GM23338 (cell line): ENCODE results near the gene SPATA45. TPM values are rescaled to one million over a fixed set of nuclear protein-coding genes. Genes with fewer than 3 reads are reported as not detected.

ENCODE experiments used
- ATAC-seq: fragments of 200-7000 bp; cut with Tn5 transposase; 3 replicates; pipeline ENCODE4 v1.9.1; 2020
- DNase-seq: peaks from one replicate; pipeline ENCODE4 v3.0.0-alpha.2; 2015; ENCODE audit warnings: low spot score
- H2AFZ ChIP-seq: fragments of 200-600 bp; sonication (generic); 2 replicates; pipeline ENCODE4 v1.8.0; 2016; ENCODE audit warnings: antibody characterized with exemption, mild to moderate bottlenecking, moderate library complexity
- H3F3A ChIP-seq: fragments of 200-600 bp; sonication (generic); replicated peaks from 2 replicates; pipeline ENCODE4 v1.8.0; 2017; ENCODE audit warnings: antibody characterized with exemption, mixed run types, low read depth
- H3K27ac ChIP-seq: fragments of 200-600 bp; sonication (generic); 2 replicates; pipeline ENCODE4 v1.6.1; 2016; ENCODE audit warnings: low read depth
- H3K27me3 ChIP-seq: fragments of 200-600 bp; sonication (generic); 2 replicates; pipeline ENCODE4 v1.8.0; 2016; ENCODE audit warnings: mild to moderate bottlenecking, mixed run types, moderate library complexity; ENCODE audit not compliant: insufficient read depth
- H3K36me3 ChIP-seq: fragments of 200-600 bp; sonication (generic); 2 replicates; pipeline ENCODE4 v1.8.0; 2016; ENCODE audit warnings: mild to moderate bottlenecking; ENCODE audit not compliant: insufficient read depth
- H3K4me1 ChIP-seq: fragments of 200-600 bp; sonication (generic); 2 replicates; pipeline ENCODE4 v1.8.0; 2016; ENCODE audit warnings: mild to moderate bottlenecking, moderate library complexity; ENCODE audit not compliant: insufficient read depth
- H3K4me2 ChIP-seq: fragments of 200-600 bp; sonication (generic); 2 replicates; pipeline ENCODE4 v1.7.1; 2017; ENCODE audit warnings: mixed run types
- H3K4me3 ChIP-seq: fragments of 200-600 bp; sonication (generic); 2 replicates; pipeline ENCODE4 v1.6.1; 2016; ENCODE audit warnings: mixed run types
- H3K79me2 ChIP-seq: fragments of 200-600 bp; sonication (generic); replicated peaks from 2 replicates; pipeline ENCODE4 v1.8.0; 2017; ENCODE audit warnings: mild to moderate bottlenecking; ENCODE audit not compliant: insufficient read depth
- H3K9me2 ChIP-seq: fragments of 200-600 bp; sonication (generic); 2 replicates; pipeline ENCODE4 v1.8.0; 2017; ENCODE audit not compliant: insufficient read depth
- H4K20me1 ChIP-seq: fragments of 200-600 bp; sonication (generic); replicated peaks from 2 replicates; pipeline ENCODE4 v1.8.0; 2017; ENCODE audit warnings: mild to moderate bottlenecking; ENCODE audit not compliant: insufficient read depth
- H3K27ac Mint-ChIP-seq: 2 replicates; pipeline ENCODE4 v1.8.0; 2020; ENCODE audit warnings: inconsistent platforms, mild to moderate bottlenecking, moderate library complexity, mixed read lengths
- H3K27me3 Mint-ChIP-seq: 3 replicates; pipeline ENCODE4 v1.8.0; 2022; ENCODE audit warnings: low read depth, mild to moderate bottlenecking, moderate library complexity, mixed read lengths, inconsistent platforms; ENCODE audit not compliant: insufficient read depth, poor library complexity
- H3K36me3 Mint-ChIP-seq: 3 replicates; pipeline ENCODE4 v1.8.0; 2021; ENCODE audit warnings: low read depth, mild to moderate bottlenecking, inconsistent platforms, moderate library complexity, mixed read lengths
- H3K4me1 Mint-ChIP-seq: 3 replicates; pipeline ENCODE4 v1.8.0; 2020; ENCODE audit warnings: mild to moderate bottlenecking, inconsistent platforms, mixed read lengths
- H3K4me3 Mint-ChIP-seq: 3 replicates; pipeline ENCODE4 v1.8.0; 2021; ENCODE audit warnings: moderate library complexity, mild to moderate bottlenecking, inconsistent platforms, mixed read lengths
- H3K9me3 Mint-ChIP-seq: 3 replicates; pipeline ENCODE4 v1.8.0; 2020; ENCODE audit warnings: moderate library complexity, mild to moderate bottlenecking, inconsistent platforms, mixed read lengths
- CREB1 ChIP-seq: fragments of 250-450 bp; sonication (Bioruptor Pico); IDR thresholded peaks from 2 replicates; pipeline ENCODE4 v1.5.0; 2020; ENCODE audit warnings: low read depth, mild to moderate bottlenecking, moderate library complexity
- EZH2 ChIP-seq: fragments of 200-600 bp; sonication (generic); IDR thresholded peaks from one replicate; pipeline ENCODE4 v1.8.0; 2017; ENCODE audit warnings: antibody characterized with exemption, mild to moderate bottlenecking, low read depth; ENCODE audit not compliant: unreplicated experiment
- EZH2phosphoT487 ChIP-seq: fragments of 200-600 bp; sonication (generic); IDR thresholded peaks from one replicate; pipeline ENCODE4 v1.8.1; 2018; ENCODE audit warnings: antibody characterized with exemption; ENCODE audit not compliant: unreplicated experiment
- JUNB ChIP-seq: IDR thresholded peaks from one replicate; pipeline ENCODE4 v1.6.1; 2016; ENCODE audit warnings: antibody characterized with exemption; ENCODE audit not compliant: unreplicated experiment
- NANOG ChIP-seq: IDR thresholded peaks from 2 replicates; pipeline ENCODE4 v1.6.1; 2016; ENCODE audit warnings: antibody characterized with exemption, borderline replicate concordance
- STAT1 ChIP-seq: IDR thresholded peaks from one replicate; pipeline ENCODE4 v1.6.1; 2016; ENCODE audit warnings: antibody characterized with exemption; ENCODE audit not compliant: unreplicated experiment
- ZNF114 ChIP-seq: fragments of 250-450 bp; sonication (Bioruptor Pico); IDR thresholded peaks from 2 replicates; pipeline ENCODE4 v1.5.0; 2020; ENCODE audit warnings: mild to moderate bottlenecking, moderate library complexity
- ZNF331 ChIP-seq: fragments of 250-450 bp; sonication (Bioruptor Pico); IDR thresholded peaks from 2 replicates; pipeline ENCODE4 v1.5.0; 2020; ENCODE audit warnings: low read depth, mild to moderate bottlenecking, moderate library complexity
- polyA plus RNA-seq: library from polyadenylated mRNA; unstranded; fragments of >200 nt; fragmentation: Nextera tagmentation; extraction: Ambion mirVana; gene quantifications from 2 replicates; pipeline ENCODE4 v1.2.1, GENCODE V29; 2016
- total RNA-seq: library from RNA; depleted of rRNA; stranded (reverse); fragments of >200 nt; shearing (Covaris generic); gene quantifications from 2 replicates; pipeline ENCODE4 v1.2.3, GENCODE V29; 2014
- TF ChIP-seq, protein P1 (sequence below): IDR thresholded peaks from one replicate; pipeline ENCODE4 v1.6.1; 2018; ENCODE audit warnings: antibody characterized with exemption; ENCODE audit not compliant: unreplicated experiment
- TF ChIP-seq, protein P2 (sequence below): IDR thresholded peaks from 2 replicates; pipeline ENCODE4 v1.6.1; 2016; ENCODE audit warnings: antibody characterized with exemption
- TF ChIP-seq, protein P3 (sequence below), 2 experiments: fragments of 200-600 bp in 1 of 2; sonication (generic) in 1 of 2; conservative IDR thresholded peaks; 2 replicates each; pipeline versions ENCODE4 v1.5.1 to v1.6.1; 2016 to 2017; ENCODE audit warnings: antibody characterized with exemption in 2 of 2, low read depth in 2 of 2, mild to moderate bottlenecking in 2 of 2, moderate library complexity in 1 of 2

Gene SPATA45
- total and polyA plus RNA-seq, 2 experiments from 2014 or later, result not detected

DNA sequence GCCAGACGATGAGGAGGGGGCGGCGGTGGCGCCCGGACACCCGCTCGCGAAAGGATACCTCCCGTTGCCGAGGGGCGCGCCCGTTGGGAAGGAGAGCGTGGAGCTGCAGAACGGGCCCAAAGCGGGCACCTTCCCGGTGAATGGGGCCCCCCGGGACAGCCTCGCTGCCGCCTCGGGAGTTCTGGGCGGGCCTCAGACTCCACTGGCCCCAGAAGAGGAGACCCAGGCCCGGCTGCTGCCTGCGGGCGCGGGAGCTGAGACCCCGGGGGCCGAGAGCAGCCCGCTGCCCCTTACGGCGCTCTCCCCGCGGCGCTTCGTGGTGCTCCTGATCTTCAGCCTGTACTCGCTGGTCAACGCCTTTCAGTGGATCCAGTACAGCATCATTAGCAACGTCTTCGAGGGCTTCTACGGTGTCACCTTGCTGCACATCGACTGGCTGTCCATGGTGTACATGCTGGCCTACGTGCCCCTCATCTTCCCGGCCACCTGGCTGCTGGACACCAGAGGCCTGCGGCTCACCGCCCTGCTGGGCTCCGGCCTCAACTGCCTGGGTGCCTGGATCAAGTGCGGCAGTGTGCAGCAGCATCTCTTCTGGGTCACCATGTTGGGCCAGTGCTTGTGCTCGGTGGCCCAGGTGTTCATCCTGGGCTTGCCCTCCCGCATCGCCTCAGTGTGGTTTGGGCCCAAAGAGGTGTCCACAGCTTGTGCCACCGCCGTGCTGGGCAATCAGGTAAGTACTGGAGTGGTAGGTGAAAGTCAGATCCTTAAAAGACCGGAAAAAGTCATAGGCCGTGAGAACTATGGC, 11.2 kb upstream of the SPATA45 start (continued):
- TF ChIP-seq, protein P1, sequence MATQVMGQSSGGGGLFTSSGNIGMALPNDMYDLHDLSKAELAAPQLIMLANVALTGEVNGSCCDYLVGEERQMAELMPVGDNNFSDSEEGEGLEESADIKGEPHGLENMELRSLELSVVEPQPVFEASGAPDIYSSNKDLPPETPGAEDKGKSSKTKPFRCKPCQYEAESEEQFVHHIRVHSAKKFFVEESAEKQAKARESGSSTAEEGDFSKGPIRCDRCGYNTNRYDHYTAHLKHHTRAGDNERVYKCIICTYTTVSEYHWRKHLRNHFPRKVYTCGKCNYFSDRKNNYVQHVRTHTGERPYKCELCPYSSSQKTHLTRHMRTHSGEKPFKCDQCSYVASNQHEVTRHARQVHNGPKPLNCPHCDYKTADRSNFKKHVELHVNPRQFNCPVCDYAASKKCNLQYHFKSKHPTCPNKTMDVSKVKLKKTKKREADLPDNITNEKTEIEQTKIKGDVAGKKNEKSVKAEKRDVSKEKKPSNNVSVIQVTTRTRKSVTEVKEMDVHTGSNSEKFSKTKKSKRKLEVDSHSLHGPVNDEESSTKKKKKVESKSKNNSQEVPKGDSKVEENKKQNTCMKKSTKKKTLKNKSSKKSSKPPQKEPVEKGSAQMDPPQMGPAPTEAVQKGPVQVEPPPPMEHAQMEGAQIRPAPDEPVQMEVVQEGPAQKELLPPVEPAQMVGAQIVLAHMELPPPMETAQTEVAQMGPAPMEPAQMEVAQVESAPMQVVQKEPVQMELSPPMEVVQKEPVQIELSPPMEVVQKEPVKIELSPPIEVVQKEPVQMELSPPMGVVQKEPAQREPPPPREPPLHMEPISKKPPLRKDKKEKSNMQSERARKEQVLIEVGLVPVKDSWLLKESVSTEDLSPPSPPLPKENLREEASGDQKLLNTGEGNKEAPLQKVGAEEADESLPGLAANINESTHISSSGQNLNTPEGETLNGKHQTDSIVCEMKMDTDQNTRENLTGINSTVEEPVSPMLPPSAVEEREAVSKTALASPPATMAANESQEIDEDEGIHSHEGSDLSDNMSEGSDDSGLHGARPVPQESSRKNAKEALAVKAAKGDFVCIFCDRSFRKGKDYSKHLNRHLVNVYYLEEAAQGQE, result no peak
- TF ChIP-seq, protein P2, sequence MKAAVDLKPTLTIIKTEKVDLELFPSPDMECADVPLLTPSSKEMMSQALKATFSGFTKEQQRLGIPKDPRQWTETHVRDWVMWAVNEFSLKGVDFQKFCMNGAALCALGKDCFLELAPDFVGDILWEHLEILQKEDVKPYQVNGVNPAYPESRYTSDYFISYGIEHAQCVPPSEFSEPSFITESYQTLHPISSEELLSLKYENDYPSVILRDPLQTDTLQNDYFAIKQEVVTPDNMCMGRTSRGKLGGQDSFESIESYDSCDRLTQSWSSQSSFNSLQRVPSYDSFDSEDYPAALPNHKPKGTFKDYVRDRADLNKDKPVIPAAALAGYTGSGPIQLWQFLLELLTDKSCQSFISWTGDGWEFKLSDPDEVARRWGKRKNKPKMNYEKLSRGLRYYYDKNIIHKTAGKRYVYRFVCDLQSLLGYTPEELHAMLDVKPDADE, result no peak
- TF ChIP-seq EZH2, result no peak
- TF ChIP-seq ZNF331, result no peak

DNA sequence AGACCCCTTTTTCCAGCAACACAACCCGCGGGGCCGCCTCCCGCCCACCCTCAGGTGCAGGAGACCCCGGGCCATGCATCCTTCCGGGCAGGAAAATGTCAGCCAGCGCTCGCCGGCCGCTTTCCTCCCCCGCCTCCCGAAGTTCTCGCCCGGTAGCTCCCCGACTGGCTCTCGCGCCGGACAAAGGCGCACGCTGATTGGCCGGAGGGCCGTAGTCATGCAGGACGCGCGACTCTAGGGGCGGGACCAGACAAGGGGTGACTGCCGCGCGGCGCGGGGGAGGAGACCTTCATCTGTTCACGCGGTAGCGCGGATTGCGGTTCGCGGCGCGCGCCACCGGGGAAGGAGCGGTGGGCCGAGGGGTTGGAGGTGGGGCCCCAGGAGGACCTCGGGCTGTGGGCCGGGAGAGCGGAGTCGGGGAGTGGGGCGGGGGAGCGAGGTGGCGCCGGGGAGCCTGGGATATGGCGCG, 10.6 kb upstream of the SPATA45 start, which contains the start of gene FLVCR1:
FLVCR1 (plus strand) TSS at position 284 of the 469 bp plus-strand sequence; CDS start at position 462, 178 bp downstream.
- H3K36me3 Mint-ChIP-seq, result peaks cover 18% of the 10 kb centered on the region
- H3K9me3 Mint-ChIP-seq, result peaks cover 5% of the 10 kb centered on the region
- peaks cover 100% of the 10 kb centered on the region for H3K79me2 ChIP-seq
- H3K27ac ChIP-seq, result peak within 1 kb of the TSS; percentile 76
- peaks cover 16% of the 10 kb centered on the region for H3K27me3 Mint-ChIP-seq
- H3K27me3 ChIP-seq, result no peaks in the 10 kb centered on the region
- no peak within 1 kb of the TSS for H2AFZ ChIP-seq
- H3K4me3 ChIP-seq, result peak within 1 kb of the TSS; percentile 86
- peaks cover 38% of the 10 kb centered on the region for H3K4me1 ChIP-seq
- H3K36me3 ChIP-seq, result peaks cover 20% of the 10 kb centered on the region
- peak; percentile 99 for DNase-seq
- no peaks in the 10 kb centered on the region; the same call in 1 of the 2 replicates for H3K9me2 ChIP-seq
- H3F3A ChIP-seq, result peaks cover 23% of the 10 kb centered on the region; the same call in 1 of the 2 replicates
- ATAC-seq, result peak; percentile 92
- H3K4me2 ChIP-seq, result peak within 1 kb of the TSS; percentile 92
- peak within 1 kb of the TSS; percentile 93 for H3K27ac Mint-ChIP-seq
- H4K20me1 ChIP-seq, result peaks cover 44% of the 10 kb centered on the region
- peaks cover 30% of the 10 kb centered on the region for H3K4me1 Mint-ChIP-seq
- H3K4me3 Mint-ChIP-seq, result no peak within 1 kb of the TSS; the same call in 2 of the 3 replicates
- TF ChIP-seq, protein P2, result peak; percentile 53; the same call in 1 of the 2 replicates
- TF ChIP-seq, protein P1, result no peak
- TF ChIP-seq EZH2 (no peak), ZNF114 (CRISPR knock-in tag) (no peak), CREB1 (peak; percentile 80), JUNB (no peak), STAT1 (no peak), ZNF331 (no peak), EZH2phosphoT487 (no peak), NANOG (no peak)
- TF ChIP-seq, protein P3, sequence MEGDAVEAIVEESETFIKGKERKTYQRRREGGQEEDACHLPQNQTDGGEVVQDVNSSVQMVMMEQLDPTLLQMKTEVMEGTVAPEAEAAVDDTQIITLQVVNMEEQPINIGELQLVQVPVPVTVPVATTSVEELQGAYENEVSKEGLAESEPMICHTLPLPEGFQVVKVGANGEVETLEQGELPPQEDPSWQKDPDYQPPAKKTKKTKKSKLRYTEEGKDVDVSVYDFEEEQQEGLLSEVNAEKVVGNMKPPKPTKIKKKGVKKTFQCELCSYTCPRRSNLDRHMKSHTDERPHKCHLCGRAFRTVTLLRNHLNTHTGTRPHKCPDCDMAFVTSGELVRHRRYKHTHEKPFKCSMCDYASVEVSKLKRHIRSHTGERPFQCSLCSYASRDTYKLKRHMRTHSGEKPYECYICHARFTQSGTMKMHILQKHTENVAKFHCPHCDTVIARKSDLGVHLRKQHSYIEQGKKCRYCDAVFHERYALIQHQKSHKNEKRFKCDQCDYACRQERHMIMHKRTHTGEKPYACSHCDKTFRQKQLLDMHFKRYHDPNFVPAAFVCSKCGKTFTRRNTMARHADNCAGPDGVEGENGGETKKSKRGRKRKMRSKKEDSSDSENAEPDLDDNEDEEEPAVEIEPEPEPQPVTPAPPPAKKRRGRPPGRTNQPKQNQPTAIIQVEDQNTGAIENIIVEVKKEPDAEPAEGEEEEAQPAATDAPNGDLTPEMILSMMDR (conservative IDR thresholded peaks at IDR 0.05; ENCODE audit: low read depth in 2 of 2), result no peak
